ENCODE measurements around the gene MICALL2.

- TF ChIP-seq CTCF (IDR thresholded peaks at IDR 0.05), result no peak
- TF ChIP-seq POLR2A (IDR thresholded peaks at IDR 0.05), result no peak
Measured at GRCh38 chr7:1422512-1423263, 36.6 kb downstream of the MICALL2 start.

Measured in Peyer's patch (tissue), 4 donors.